ENCODE data around the gene ACAP3.

Gene ACAP3

GRCh38 chr1:1315435-1315954 lies 7.8 kb upstream of the ACAP3 start:
- peaks cover 0 to 73% (median 66%) of the 10 kb centered on the region in 5 donors for H3K36me3 ChIP-seq (ENCODE audit: control insufficient read depth in 5 of 5, insufficient read depth in 5 of 5, low read length in 5 of 5)
- H3K27ac ChIP-seq (ENCODE audit: low read depth, low read length), result no peak overlapping the region

GRCh38 chr1:1314678-1315335 lies 7.1 kb upstream of the ACAP3 start:
- Histone ChIP-seq H3K27ac (ENCODE audit: low read depth, low read length) (no peak overlapping the region), H3K9me3 (ENCODE audit: control insufficient read depth in 5 of 5, low read length in 5 of 5) (no peaks in the 10 kb centered on the region), H3K36me3 (ENCODE audit: control insufficient read depth in 5 of 5, insufficient read depth in 5 of 5, low read length in 5 of 5) (peaks cover 0 to 73% (median 60%) of the 10 kb centered on the region in 5 donors), H3K27me3 (ENCODE audit: control insufficient read depth in 5 of 5, insufficient read depth in 4 of 5, low read length in 5 of 5) (no peaks in the 10 kb centered on the region), H3K4me1 (ENCODE audit: control insufficient read depth in 5 of 5, insufficient read depth in 5 of 5, low read length in 5 of 5) (peaks cover 0 to 2% (median under 1%) of the 10 kb centered on the region in 5 donors), H3K4me3 (ENCODE audit: low read depth in 1 of 5, low read length in 5 of 5) (no peak overlapping the region), H3K9ac (ENCODE audit: low read length in 5 of 5) (no peak overlapping the region)

More at GRCh38 chr1:1315435-1315954, 7.8 kb upstream of the ACAP3 start:
- no peak overlapping the region for H3K4me3 ChIP-seq (ENCODE audit: low read depth in 1 of 5, low read length in 5 of 5)
- no peaks in the 10 kb centered on the region for H3K9me3 ChIP-seq (ENCODE audit: control insufficient read depth in 5 of 5, low read length in 5 of 5)
- no peak overlapping the region for H3K9ac ChIP-seq (ENCODE audit: low read length in 5 of 5)
- H3K27me3 ChIP-seq (ENCODE audit: control insufficient read depth in 5 of 5, insufficient read depth in 4 of 5, low read length in 5 of 5), result no peaks in the 10 kb centered on the region
- H3K4me1 ChIP-seq (ENCODE audit: control insufficient read depth in 5 of 5, insufficient read depth in 5 of 5, low read length in 5 of 5), result peaks cover 0 to under 1% (median 0%) of the 10 kb centered on the region in 5 donors

- H3K36me3 ChIP-seq (ENCODE audit: control insufficient read depth in 5 of 5, insufficient read depth in 5 of 5, low read length in 5 of 5), result peaks cover 0 to 67% (median 54%) of the 10 kb centered on the region in 5 donors
- H3K4me3 ChIP-seq (ENCODE audit: low read depth in 1 of 5, low read length in 5 of 5), result no peak overlapping the region
- no peak overlapping the region for H3K9ac ChIP-seq (ENCODE audit: low read length in 5 of 5)
- no peak overlapping the region for H3K27ac ChIP-seq (ENCODE audit: low read depth, low read length)
- no peaks in the 10 kb centered on the region for H3K9me3 ChIP-seq (ENCODE audit: control insufficient read depth in 5 of 5, low read length in 5 of 5)
- H3K27me3 ChIP-seq (ENCODE audit: control insufficient read depth in 5 of 5, insufficient read depth in 4 of 5, low read length in 5 of 5), result no peaks in the 10 kb centered on the region
- peaks cover 0 to 8% (median 7%) of the 10 kb centered on the region in 5 donors for H3K4me1 ChIP-seq (ENCODE audit: control insufficient read depth in 5 of 5, insufficient read depth in 5 of 5, low read length in 5 of 5)
Measured at GRCh38 chr1:1314237-1314586, 6.5 kb upstream of the ACAP3 start.

- Histone ChIP-seq H3K9ac (ENCODE audit: low read length in 5 of 5) (no peak overlapping the region), H3K27ac (ENCODE audit: low read depth, low read length) (no peak overlapping the region), H3K36me3 (ENCODE audit: control insufficient read depth in 5 of 5, insufficient read depth in 5 of 5, low read length in 5 of 5) (peaks cover 0 to 62% (median 49%) of the 10 kb centered on the region in 5 donors), H3K9me3 (ENCODE audit: control insufficient read depth in 5 of 5, low read length in 5 of 5) (no peaks in the 10 kb centered on the region), H3K27me3 (ENCODE audit: control insufficient read depth in 5 of 5, insufficient read depth in 4 of 5, low read length in 5 of 5) (no peaks in the 10 kb centered on the region), H3K4me3 (ENCODE audit: low read depth in 1 of 5, low read length in 5 of 5) (no peak overlapping the region), H3K4me1 (ENCODE audit: control insufficient read depth in 5 of 5, insufficient read depth in 5 of 5, low read length in 5 of 5) (peaks cover 0 to 14% (median 12%) of the 10 kb centered on the region in 5 donors)
Measured at GRCh38 chr1:1313500-1314236, 5.9 kb upstream of the ACAP3 start.

- peaks cover 0 to 15% (median 14%) of the 10 kb centered on the region in 5 donors for H3K4me1 ChIP-seq (ENCODE audit: control insufficient read depth in 5 of 5, insufficient read depth in 5 of 5, low read length in 5 of 5)
- no peak overlapping the region for H3K9ac ChIP-seq (ENCODE audit: low read length in 5 of 5)
- H3K4me3 ChIP-seq (ENCODE audit: low read depth in 1 of 5, low read length in 5 of 5), result no peak overlapping the region
- H3K36me3 ChIP-seq (ENCODE audit: control insufficient read depth in 5 of 5, insufficient read depth in 5 of 5, low read length in 5 of 5), result peaks cover 0 to 61% (median 48%) of the 10 kb centered on the region in 5 donors
- H3K27ac ChIP-seq (ENCODE audit: low read depth, low read length), result no peak overlapping the region
- no peaks in the 10 kb centered on the region for H3K9me3 ChIP-seq (ENCODE audit: control insufficient read depth in 5 of 5, low read length in 5 of 5)
- H3K27me3 ChIP-seq (ENCODE audit: control insufficient read depth in 5 of 5, insufficient read depth in 4 of 5, low read length in 5 of 5), result no peaks in the 10 kb centered on the region
Measured at GRCh38 chr1:1312450-1313314, 5.0 kb upstream of the ACAP3 start.

GRCh38 chr1:1311107-1312104 lies 3.7 kb upstream of the ACAP3 start:
- Histone ChIP-seq H3K4me1 (ENCODE audit: control insufficient read depth in 5 of 5, insufficient read depth in 5 of 5, low read length in 5 of 5) (peaks cover 4 to 26% (median 24%) of the 10 kb centered on the region in 5 donors), H3K27me3 (ENCODE audit: control insufficient read depth in 5 of 5, insufficient read depth in 4 of 5, low read length in 5 of 5) (no peaks in the 10 kb centered on the region), H3K9ac (ENCODE audit: low read length in 5 of 5) (no peak overlapping the region), H3K4me3 (ENCODE audit: low read depth in 1 of 5, low read length in 5 of 5) (no peak overlapping the region), H3K27ac (ENCODE audit: low read depth, low read length) (no peak overlapping the region), H3K36me3 (ENCODE audit: control insufficient read depth in 5 of 5, insufficient read depth in 5 of 5, low read length in 5 of 5) (peaks cover 0 to 61% (median 48%) of the 10 kb centered on the region in 5 donors), H3K9me3 (ENCODE audit: control insufficient read depth in 5 of 5, low read length in 5 of 5) (no peaks in the 10 kb centered on the region)

GRCh38 chr1:1310476-1311053 lies 2.8 kb upstream of the ACAP3 start:
- peaks cover 5 to 34% (median 32%) of the 10 kb centered on the region in 5 donors for H3K4me1 ChIP-seq (ENCODE audit: control insufficient read depth in 5 of 5, insufficient read depth in 5 of 5, low read length in 5 of 5)
- H3K4me3 ChIP-seq (ENCODE audit: low read depth in 1 of 5, low read length in 5 of 5), result no peak overlapping the region
- no peaks in the 10 kb centered on the region for H3K27me3 ChIP-seq (ENCODE audit: control insufficient read depth in 5 of 5, insufficient read depth in 4 of 5, low read length in 5 of 5)
- no peak overlapping the region for H3K27ac ChIP-seq (ENCODE audit: low read depth, low read length)
- no peak overlapping the region for H3K9ac ChIP-seq (ENCODE audit: low read length in 5 of 5)
- H3K9me3 ChIP-seq (ENCODE audit: control insufficient read depth in 5 of 5, low read length in 5 of 5), result no peaks in the 10 kb centered on the region
- peaks cover 0 to 57% (median 48%) of the 10 kb centered on the region in 5 donors for H3K36me3 ChIP-seq (ENCODE audit: control insufficient read depth in 5 of 5, insufficient read depth in 5 of 5, low read length in 5 of 5)

GRCh38 chr1:1310109-1310385 lies 2.3 kb upstream of the ACAP3 start:
- Histone ChIP-seq H3K27me3 (ENCODE audit: control insufficient read depth in 5 of 5, insufficient read depth in 4 of 5, low read length in 5 of 5) (no peaks in the 10 kb centered on the region), H3K9ac (ENCODE audit: low read length in 5 of 5) (peak overlapping the region in 1 of 5 donors; percentile 80), H3K27ac (ENCODE audit: low read depth, low read length) (no peak overlapping the region), H3K4me3 (ENCODE audit: low read depth in 1 of 5, low read length in 5 of 5) (no peak overlapping the region), H3K4me1 (ENCODE audit: control insufficient read depth in 5 of 5, insufficient read depth in 5 of 5, low read length in 5 of 5) (peaks cover 5 to 39% (median 37%) of the 10 kb centered on the region in 5 donors), H3K36me3 (ENCODE audit: control insufficient read depth in 5 of 5, insufficient read depth in 5 of 5, low read length in 5 of 5) (peaks cover 0 to 53% (median 47%) of the 10 kb centered on the region in 5 donors), H3K9me3 (ENCODE audit: control insufficient read depth in 5 of 5, low read length in 5 of 5) (no peaks in the 10 kb centered on the region)

Data from subcutaneous abdominal adipose tissue (tissue), 5 donors.